H1 (cell line): Measurements from ENCODE around the gene DTX3. TPM values are rescaled to one million over a fixed set of nuclear protein-coding genes. Genes with fewer than 3 reads are reported as not detected.
"Not testable (repeated sequence)": the region's sequence is repeated elsewhere in the genome, so short reads cannot be mapped to it uniquely, and the experiment has no call there.

Source experiments
- CTCF ChIA-PET: fragments of 300-600 bp; sonication (Branson Sonifier 250); formaldehyde crosslinking; loops from one replicate; lab custom pipeline; 2021; ENCODE audit not compliant: partially characterized antibody; lab: Charles Lee
- POLR2A ChIA-PET: fragments of 300-600 bp; sonication (Branson Sonifier 250); formaldehyde crosslinking; loops from one replicate; lab custom pipeline; 2021; ENCODE audit warnings: inconsistent platforms; ENCODE audit not compliant: partially characterized antibody; lab: Charles Lee
- DNase-seq, 2 experiments: peaks; one replicate each; pipeline versions ENCODE4 v3.0.0 to v3.0.0-alpha.2; 2010 to 2022; ENCODE audit warnings: low spot score in 2 of 2, low read depth in 1 of 2, mixed read lengths in 1 of 2
- FAIRE-seq: peaks from 2 replicates; lab custom pipeline; 2011; peaks lifted over from hg19 to GRCh38; lab: Jason Lieb, UNC
- H2AFZ ChIP-seq: 2 replicates; pipeline ENCODE4 v1.8.1; 2012; ENCODE audit warnings: low read length, inconsistent platforms
- H2AK5ac ChIP-seq: 2 replicates; pipeline ENCODE4 v1.6.1; 2013; ENCODE audit warnings: low read depth, low read length
- H2BK120ac ChIP-seq: replicated peaks from 2 replicates; pipeline ENCODE3; 2013; ENCODE audit warnings: low read depth, low read length, inconsistent platforms
- H2BK12ac ChIP-seq: 2 replicates; pipeline ENCODE4 v1.6.1; 2013; ENCODE audit warnings: low read depth, low read length
- H2BK15ac ChIP-seq: 2 replicates; pipeline ENCODE4 v1.6.1; 2013; ENCODE audit warnings: low read length
- H2BK20ac ChIP-seq: 2 replicates; pipeline ENCODE4 v1.6.1; 2013; ENCODE audit warnings: low read length
- H2BK5ac ChIP-seq: 2 replicates; pipeline ENCODE4 v1.6.1; 2013; ENCODE audit warnings: low read depth, low read length
- H3K14ac ChIP-seq: 2 replicates; pipeline ENCODE4 v1.6.1; 2013; ENCODE audit warnings: inconsistent platforms; ENCODE audit not compliant: insufficient read length
- H3K18ac ChIP-seq: 2 replicates; pipeline ENCODE4 v1.6.1; 2013; ENCODE audit warnings: low read length; ENCODE audit errors: extremely low read depth
- H3K23ac ChIP-seq: 2 replicates; pipeline ENCODE4 v1.6.1; 2013; ENCODE audit warnings: inconsistent platforms; ENCODE audit not compliant: insufficient read length
- H3K23me2 ChIP-seq: 2 replicates; pipeline ENCODE4 v1.6.1; 2013; ENCODE audit warnings: low read depth, low read length
- H3K27ac ChIP-seq: 2 replicates; pipeline ENCODE4 v1.6.1; 2011; ENCODE audit warnings: low read depth, low read length, inconsistent platforms
- H3K27me3 ChIP-seq, 4 experiments: replicated peaks in 1 of 4; 1 replicate in 1 of 4; 2 replicates in 3 of 4; pipeline versions ENCODE4 v1.6.1 to v1.8.1; 2011 to 2013; ENCODE audit warnings: low read length in 3 of 4, mild to moderate bottlenecking in 3 of 4, inconsistent platforms in 2 of 4, mixed read lengths in 2 of 4, moderate library complexity in 1 of 4; ENCODE audit not compliant: control insufficient read depth in 3 of 4, insufficient read depth in 3 of 4; ENCODE audit errors: extremely low read depth in 1 of 4
- H3K36me3 ChIP-seq, 4 experiments: 2 replicates each; pipeline versions ENCODE4 v1.6.1 to v1.8.1; 2011 to 2013; ENCODE audit warnings: mild to moderate bottlenecking in 4 of 4, low read length in 3 of 4, moderate library complexity in 2 of 4, control low read depth in 1 of 4, inconsistent platforms in 1 of 4; ENCODE audit not compliant: insufficient read depth in 4 of 4, control insufficient read depth in 2 of 4
- H3K4ac ChIP-seq: replicated peaks from 2 replicates; pipeline ENCODE3; 2013; ENCODE audit warnings: low read length, low read depth, mixed read lengths, inconsistent platforms; ENCODE audit not compliant: insufficient read length
- H3K4me1 ChIP-seq, 4 experiments: replicated peaks in 1 of 4; 1 replicate in 1 of 4; 2 replicates in 3 of 4; pipeline versions ENCODE4 v1.6.1 to v1.8.1; 2011 to 2013; ENCODE audit warnings: low read length in 3 of 4, inconsistent platforms in 2 of 4, mixed read lengths in 1 of 4; ENCODE audit not compliant: insufficient read depth in 4 of 4, control insufficient read depth in 3 of 4
- H3K4me2 ChIP-seq, 2 experiments: 2 replicates each; pipeline versions ENCODE4 v1.6.1 to v1.8.1; 2011 to 2013; ENCODE audit warnings: low read depth in 2 of 2, low read length in 2 of 2, control low read depth in 1 of 2, inconsistent platforms in 1 of 2, mild to moderate bottlenecking in 1 of 2; ENCODE audit not compliant: insufficient read depth in 1 of 2
- H3K4me3 ChIP-seq, 4 experiments: fragments of 200-600, 300-600 bp in 1 of 4; sonication (generic), shearing (Covaris generic), sonication (Bioruptor Twin) in 1 of 4; 2 replicates each; pipeline versions ENCODE4 v1.5.1 to v1.8.1; 2011 to 2016; ENCODE audit warnings: low read length in 4 of 4, low read depth in 3 of 4, control low read depth in 2 of 4, inconsistent platforms in 2 of 4, mild to moderate bottlenecking in 2 of 4, mixed read lengths in 1 of 4, moderate library complexity in 1 of 4; ENCODE audit not compliant: insufficient read depth in 2 of 4; ENCODE audit errors: extremely low read depth in 1 of 4
- H3K56ac ChIP-seq: replicated peaks from 2 replicates; pipeline ENCODE3; 2013; ENCODE audit warnings: low read depth, mild to moderate bottlenecking, mixed read lengths, low read length, inconsistent platforms; ENCODE audit not compliant: insufficient read length
- H3K79me1 ChIP-seq: 2 replicates; pipeline ENCODE4 v1.6.1; 2013; ENCODE audit warnings: low read depth, low read length, control low read depth
- H3K79me2 ChIP-seq, 2 experiments: 2 replicates each; pipeline versions ENCODE4 v1.6.1 to v1.8.1; 2012 to 2013; ENCODE audit warnings: low read length in 2 of 2, mild to moderate bottlenecking in 2 of 2, inconsistent platforms in 1 of 2; ENCODE audit not compliant: insufficient read depth in 2 of 2, control insufficient read depth in 1 of 2
- H3K9ac ChIP-seq, 4 experiments: replicated peaks in 1 of 4; 1 replicate in 1 of 4; 2 replicates in 3 of 4; pipeline versions ENCODE4 v1.6.1 to v1.8.1; 2011 to 2013; ENCODE audit warnings: low read depth in 3 of 4, low read length in 3 of 4, control low read depth in 2 of 4, mild to moderate bottlenecking in 2 of 4, moderate library complexity in 2 of 4, inconsistent platforms in 1 of 4; ENCODE audit errors: extremely low read depth in 1 of 4
- H3K9me3 ChIP-seq, 2 experiments: 2 replicates each; pipeline versions ENCODE4 v1.6.1 to v1.8.1; 2012 to 2013; ENCODE audit warnings: mild to moderate bottlenecking in 2 of 2, moderate library complexity in 2 of 2, control low read depth in 1 of 2, inconsistent platforms in 1 of 2, low read depth in 1 of 2, low read length in 1 of 2, mixed read lengths in 1 of 2; ENCODE audit not compliant: insufficient read depth in 2 of 2
- H4K20me1 ChIP-seq, 2 experiments: replicated peaks in 1 of 2; 2 replicates each; pipeline versions ENCODE3 to v1.8.1; 2011 to 2013; ENCODE audit warnings: inconsistent platforms in 2 of 2, low read length in 2 of 2, mild to moderate bottlenecking in 1 of 2; ENCODE audit not compliant: insufficient read depth in 2 of 2, control insufficient read depth in 1 of 2
- H4K5ac ChIP-seq: 2 replicates; pipeline ENCODE4 v1.6.1; 2013; ENCODE audit warnings: low read length, low read depth, mixed read lengths, inconsistent platforms; ENCODE audit not compliant: insufficient read length
- H4K8ac ChIP-seq: 2 replicates; pipeline ENCODE4 v1.8.0; 2013; ENCODE audit warnings: mild to moderate bottlenecking, moderate library complexity, low read length, inconsistent platforms; ENCODE audit not compliant: insufficient read depth; ENCODE audit errors: extremely low read depth
- H4K91ac ChIP-seq: replicated peaks from 2 replicates; pipeline ENCODE3; 2013; ENCODE audit warnings: low read length, mixed read lengths, inconsistent platforms; ENCODE audit not compliant: insufficient read length
- BACH1 ChIP-seq: IDR thresholded peaks from 2 replicates; pipeline ENCODE4 v1.6.1; 2012; ENCODE audit warnings: low read length, improper control_type of control experiment
- CEBPB ChIP-seq: IDR thresholded peaks from 2 replicates; pipeline ENCODE4 v1.6.1; 2012; ENCODE audit warnings: low read depth, low read length
- CTBP2 ChIP-seq: IDR thresholded peaks from 2 replicates; pipeline ENCODE4 v1.7.0; 2011; ENCODE audit warnings: borderline replicate concordance, mild to moderate bottlenecking, moderate library complexity, mixed read lengths, low read length; ENCODE audit not compliant: insufficient read depth, insufficient read length
- GABPA ChIP-seq: IDR thresholded peaks from 2 replicates; pipeline ENCODE4 v1.6.1; 2011; ENCODE audit warnings: mild to moderate bottlenecking, low read length, moderate library complexity, borderline replicate concordance; ENCODE audit not compliant: insufficient read depth
- HDAC2 ChIP-seq, 2 experiments: fragments of 300-600 bp in 1 of 2; sonication (generic) in 1 of 2; IDR thresholded peaks; 2 replicates each; pipeline ENCODE4 v1.6.1; 2011 to 2012; ENCODE audit warnings: low read depth in 2 of 2, low read length in 2 of 2, mild to moderate bottlenecking in 2 of 2, moderate library complexity in 2 of 2, borderline replicate concordance in 1 of 2, inconsistent platforms in 1 of 2
- KDM1A ChIP-seq: fragments of 200-600, 300-600 bp; sonication (generic); IDR thresholded peaks from 2 replicates; pipeline ENCODE4 v1.7.1; 2016; ENCODE audit warnings: mild to moderate bottlenecking, low read length, borderline replicate concordance
- NANOG ChIP-seq: IDR thresholded peaks from 2 replicates; pipeline ENCODE4 v1.6.1; 2011; ENCODE audit warnings: low read length, low read depth, mild to moderate bottlenecking, inconsistent platforms; ENCODE audit not compliant: insufficient read depth, poor library complexity, severe bottlenecking
- TBP ChIP-seq: IDR thresholded peaks from 2 replicates; pipeline ENCODE4 v1.6.1; 2011; ENCODE audit warnings: low read depth, low read length, improper control_type of control experiment
- TEAD4 ChIP-seq: IDR thresholded peaks from 2 replicates; pipeline ENCODE4 v1.6.1; 2012; ENCODE audit warnings: low read depth, low read length, inconsistent platforms, mixed read lengths
- ZNF274 ChIP-seq: IDR thresholded peaks from 2 replicates; pipeline ENCODE4 v1.7.0; 2012; ENCODE audit warnings: low read length, borderline replicate concordance; ENCODE audit errors: extremely low read depth
- WGBS, 2 experiments: shearing (Covaris generic) in 1 of 2; methylation state at CpG; one replicate each; pipeline versions ENCODE4 v1.1.6 to v1.1.7; 2013 to 2015; ENCODE audit warnings: low lambda C conversion rate in 2 of 2, mixed read lengths in 2 of 2, inconsistent platforms in 1 of 2, low coverage in 1 of 2, missing lambda C conversion rate in 1 of 2; ENCODE audit not compliant: insufficient replicate concordance in 2 of 2, insufficient coverage in 1 of 2, insufficient read length in 1 of 2; ENCODE audit errors: extremely low coverage in 1 of 2, missing lambda C conversion rate in 1 of 2; 5-methylcytosine and 5-hydroxymethylcytosine counted together
- polyA plus RNA-seq, 7 experiments: library from polyadenylated mRNA; depleted of rRNA in 3 of 7; stranded (reverse) in 5 of 7; unstranded in 2 of 7; fragments of >200 nt in 5 of 7; fragments of 200-250 nt in 2 of 7; gene quantifications; 1 replicate in 5 of 7; 2 replicates in 1 of 7; 4 replicates in 1 of 7; pipeline versions ENCODE4 v1.2.1 to v1.2.3, GENCODE V29; 2011 to 2013; ENCODE audit warnings: missing spikeins in 2 of 7, mixed read lengths in 2 of 7
- total RNA-seq: library from RNA; stranded (reverse); fragmentation: NEBNext Ultra II Directional; extraction: Animal tissue kit (Norgen Biotek cat#: 25700); gene quantifications from 2 replicates; pipeline ENCODE4 v1.2.1, GENCODE V29; 2021

DTX3 gene
- total and polyA plus RNA-seq, 2 of the 8 experiments (the other 6 are each of a cell fraction or from before 2014, with no cell fraction given) = 41.8 to 92.5 TPM

- TF ChIP-seq TEAD4 = peak; percentile 85
- TF ChIP-seq NANOG = no peak
- TF ChIP-seq BACH1 = peak; percentile 73
- TF ChIP-seq CTBP2 = peak; percentile 64
- TF ChIP-seq TBP = peak; percentile 33; the same call in 1 of the 2 replicates
- no peak for TF ChIP-seq CEBPB
- no peak for TF ChIP-seq ZNF274
- no peak; the same call in 1 of the 2 replicates for TF ChIP-seq KDM1A
- no peak for TF ChIP-seq GABPA
- peak in 1 of 2 experiments; percentile 65; a peak in 1 of 4 replicates for TF ChIP-seq HDAC2 (IDR thresholded peaks at IDR 0.05; ENCODE audit: borderline replicate concordance in 1 of 2, low read depth in 2 of 2, low read length in 2 of 2)
These were observed 28.6 kb downstream of the DTX3 start, which contains the start of gene B4GALNT1 (continued) for GRCh38 chr12:57632958-57633840.

GRCh38 chr12:57636731-57637130, 32.1 kb downstream of the DTX3 start:
- H2BK15ac ChIP-seq, H3K27ac ChIP-seq, H2BK5ac ChIP-seq, H3K79me1 ChIP-seq, H3K56ac ChIP-seq, H3K14ac ChIP-seq, H3K79me2 ChIP-seq, H2BK12ac ChIP-seq, FAIRE-seq, H4K8ac ChIP-seq, H3K18ac ChIP-seq, H3K4me3 ChIP-seq, H4K20me1 ChIP-seq, H3K9ac ChIP-seq, H2AK5ac ChIP-seq, H3K4me2 ChIP-seq, H3K23ac ChIP-seq, POLR2A ChIA-PET, H3K4me1 ChIP-seq, H3K36me3 ChIP-seq, H3K9me3 ChIP-seq, H3K4ac ChIP-seq, H2BK20ac ChIP-seq, H2BK120ac ChIP-seq, H2AFZ ChIP-seq, H4K5ac ChIP-seq, DNase-seq, H4K91ac ChIP-seq, H3K23me2 ChIP-seq: not testable (repeated sequence)
- CTCF ChIA-PET = interaction anchor here (0.8 to 9.9 kb wide), 4 partner anchors 10 to 57 kb away, joined by 3 to 88 read pairs (median 4); partner anchors contain the start of gene OS9
- peaks cover 11 to 30% (median 24%) of the 10 kb centered on the region in 4 experiments for H3K27me3 ChIP-seq
- 92% methylated on average over 9 of the region's 9 CpGs; no CpG with 5 or more reads in 1 of the 2 experiments for WGBS, 2 experiments
